ENCODE measurements around the gene ANKRD12.

Gene ANKRD12

GRCh38 chr18:9117980-9118841 lies 18.4 kb upstream of the ANKRD12 start:
- H3K4me3 Mint-ChIP-seq, result peak overlapping the region; percentile 53
- no peaks in the 10 kb centered on the region for H3K27me3 Mint-ChIP-seq
- no peaks in the 10 kb centered on the region for H3K9me3 Mint-ChIP-seq
- H3K4me1 Mint-ChIP-seq, result peaks cover 86% of the 10 kb centered on the region
- DNase-seq, result no peak
- H3K27ac Mint-ChIP-seq, result peak overlapping the region; percentile 100
- CTCF ChIA-PET, result interaction anchor here (0.8 to 3.5 kb wide), 5 partner anchors 9 to 35 kb away, joined by 3 to 11 read pairs (median 7); no protein-coding TSS in a partner anchor
- peaks cover 38% of the 10 kb centered on the region for H3K36me3 Mint-ChIP-seq

- Mint-ChIP-seq H3K4me3 (no peak overlapping the region), H3K4me1 (peaks cover 73% of the 10 kb centered on the region), H3K27ac (peak overlapping the region; percentile 66), H3K27me3 (no peaks in the 10 kb centered on the region), H3K9me3 (no peaks in the 10 kb centered on the region), H3K36me3 (peaks cover 45% of the 10 kb centered on the region)
- DNase-seq, result peak; percentile 33
- CTCF ChIA-PET, result no interaction called here
These were observed 15.8 kb upstream of the ANKRD12 start for GRCh38 chr18:9120796-9121195.

GRCh38 chr18:9123520-9123919 lies 13.1 kb upstream of the ANKRD12 start:
- Mint-ChIP-seq H3K27ac (no peak overlapping the region), H3K36me3 (peaks cover 52% of the 10 kb centered on the region), H3K4me1 (peaks cover 51% of the 10 kb centered on the region), H3K9me3 (no peaks in the 10 kb centered on the region), H3K4me3 (no peak overlapping the region), H3K27me3 (no peaks in the 10 kb centered on the region)
- CTCF ChIA-PET, result no interaction called here
- DNase-seq, result no peak

- Mint-ChIP-seq H3K4me3 (no peak overlapping the region), H3K9me3 (no peaks in the 10 kb centered on the region), H3K27ac (no peak overlapping the region), H3K27me3 (no peaks in the 10 kb centered on the region), H3K4me1 (peaks cover 40% of the 10 kb centered on the region), H3K36me3 (peaks cover 55% of the 10 kb centered on the region)
- DNase-seq, result no peak
- CTCF ChIA-PET, result interaction anchor here (0.9 kb wide), 1 partner anchor 13 kb away, joined by 5 read pairs; no protein-coding TSS in a partner anchor
These were observed 11.8 kb upstream of the ANKRD12 start for GRCh38 chr18:9124824-9125223.

GRCh38 chr18:9126337-9126736 lies 10.2 kb upstream of the ANKRD12 start:
- Mint-ChIP-seq H3K4me3 (no peak overlapping the region), H3K36me3 (peaks cover 50% of the 10 kb centered on the region), H3K27me3 (no peaks in the 10 kb centered on the region), H3K27ac (no peak overlapping the region), H3K4me1 (peaks cover 28% of the 10 kb centered on the region), H3K9me3 (no peaks in the 10 kb centered on the region)
- CTCF ChIA-PET, result no interaction called here
- no peak for DNase-seq

GRCh38 chr18:9130195-9130594 lies 6.4 kb upstream of the ANKRD12 start:
- no peaks in the 10 kb centered on the region for H3K9me3 Mint-ChIP-seq
- peaks cover 28% of the 10 kb centered on the region for H3K4me1 Mint-ChIP-seq
- DNase-seq, result no peak
- H3K36me3 Mint-ChIP-seq, result peaks cover 56% of the 10 kb centered on the region
- no peak overlapping the region for H3K4me3 Mint-ChIP-seq
- no peaks in the 10 kb centered on the region for H3K27me3 Mint-ChIP-seq
- CTCF ChIA-PET, result no interaction called here
- no peak overlapping the region for H3K27ac Mint-ChIP-seq

- CTCF ChIA-PET, result interaction anchor here (0.7 kb wide), 1 partner anchor 57 kb away, joined by 4 read pairs; no protein-coding TSS in a partner anchor
- Mint-ChIP-seq H3K27me3 (no peaks in the 10 kb centered on the region), H3K27ac (no peak overlapping the region), H3K4me1 (peaks cover 32% of the 10 kb centered on the region), H3K36me3 (peaks cover 55% of the 10 kb centered on the region), H3K9me3 (no peaks in the 10 kb centered on the region), H3K4me3 (no peak overlapping the region)
- no peak for DNase-seq
These were observed 5.8 kb upstream of the ANKRD12 start for GRCh38 chr18:9130806-9131205.

- Mint-ChIP-seq H3K9me3 (no peaks in the 10 kb centered on the region), H3K27ac (no peak overlapping the region), H3K4me1 (peaks cover 31% of the 10 kb centered on the region), H3K36me3 (peaks cover 50% of the 10 kb centered on the region), H3K4me3 (no peak overlapping the region), H3K27me3 (peaks cover 7% of the 10 kb centered on the region)
- CTCF ChIA-PET, result no interaction called here
- no peak for DNase-seq
These were observed 4.0 kb upstream of the ANKRD12 start for GRCh38 chr18:9132628-9133027.

GRCh38 chr18:9133225-9133624 lies 3.4 kb upstream of the ANKRD12 start:
- Mint-ChIP-seq H3K36me3 (peaks cover 48% of the 10 kb centered on the region), H3K27ac (peak overlapping the region; percentile 24), H3K4me3 (no peak overlapping the region), H3K4me1 (peaks cover 34% of the 10 kb centered on the region), H3K27me3 (peaks cover 7% of the 10 kb centered on the region), H3K9me3 (no peaks in the 10 kb centered on the region)
- no peak for DNase-seq
- CTCF ChIA-PET, result no interaction called here

- Mint-ChIP-seq H3K4me1 (peaks cover 49% of the 10 kb centered on the region), H3K36me3 (peaks cover 39% of the 10 kb centered on the region), H3K27ac (peak overlapping the region; percentile 100), H3K9me3 (no peaks in the 10 kb centered on the region), H3K27me3 (peaks cover 7% of the 10 kb centered on the region), H3K4me3 (peak overlapping the region; percentile 96)
- DNase-seq, result no peak
- CTCF ChIA-PET, result interaction anchor here (0.7 to 1.4 kb wide), 5 partner anchors 32 to 538 kb away, joined by 3 to 7 read pairs (median 3); no protein-coding TSS in a partner anchor
These were observed 1.3 kb upstream of the ANKRD12 start for GRCh38 chr18:9135081-9135911.

- peaks cover 39% of the 10 kb centered on the region for H3K36me3 Mint-ChIP-seq
- peak overlapping the region; percentile 100 for H3K27ac Mint-ChIP-seq
- DNase-seq, result no peak
- H3K4me3 Mint-ChIP-seq, result peak overlapping the region; percentile 96
- CTCF ChIA-PET, result interaction anchor here (0.8 to 1.1 kb wide), 3 partner anchors 32 to 64 kb away, joined by 3 to 5 read pairs (median 3); no protein-coding TSS in a partner anchor
- no peaks in the 10 kb centered on the region for H3K9me3 Mint-ChIP-seq
- peaks cover 7% of the 10 kb centered on the region for H3K27me3 Mint-ChIP-seq
- H3K4me1 Mint-ChIP-seq, result peaks cover 55% of the 10 kb centered on the region
These were observed 668 bp upstream of the ANKRD12 start for GRCh38 chr18:9135912-9136314.

GRCh38 chr18:9137168-9138066 lies 836 bp downstream of the ANKRD12 start:
- CTCF ChIA-PET, result interaction anchor here (0.6 to 1.9 kb wide), 7 partner anchors 12 to 202 kb away, joined by 3 to 8 read pairs (median 4); no protein-coding TSS in a partner anchor
- peaks cover 7% of the 10 kb centered on the region for H3K27me3 Mint-ChIP-seq
- peaks cover 67% of the 10 kb centered on the region for H3K4me1 Mint-ChIP-seq
- no peaks in the 10 kb centered on the region for H3K9me3 Mint-ChIP-seq
- peak; percentile 78 for DNase-seq
- H3K4me3 Mint-ChIP-seq, result peak overlapping the region; percentile 96
- peaks cover 38% of the 10 kb centered on the region for H3K36me3 Mint-ChIP-seq
- peak overlapping the region; percentile 98 for H3K27ac Mint-ChIP-seq

- Mint-ChIP-seq H3K4me1 (peaks cover 71% of the 10 kb centered on the region), H3K27ac (peak overlapping the region; percentile 94), H3K36me3 (peaks cover 34% of the 10 kb centered on the region), H3K27me3 (peaks cover 7% of the 10 kb centered on the region), H3K9me3 (no peaks in the 10 kb centered on the region), H3K4me3 (peak overlapping the region; percentile 91)
- CTCF ChIA-PET, result interaction anchor here (1.3 to 3.0 kb wide), 5 partner anchors 30 to 57 kb away, joined by 3 to 10 read pairs (median 8); no protein-coding TSS in a partner anchor
- DNase-seq, result no peak
These were observed 2.9 kb downstream of the ANKRD12 start for GRCh38 chr18:9139400-9140039.
